Hippocampal formation (tissue), 2 donors: ENCODE data around the gene COL20A1.
A peak's percentile ranks its signal among the peaks of the same experiment; 100 is the strongest.
"Not testable (repeated sequence)": the region's sequence is repeated elsewhere in the genome, so short reads cannot be mapped to it uniquely, and the experiment has no call there.

Experiments used
- DNase-seq, 2 donors: peaks; one replicate each; lab custom pipeline; 2025; lab: John Stamatoyannopoulos, UW

The COL20A1 gene

GRCh38 chr20:63292904-63293303 is at the start of gene COL20A1:
COL20A1 (plus strand) TSS chr20:63293186; CDS start chr20:63295108, 1,922 bp downstream.
- DNase-seq, result no peak

- DNase-seq, result no peak
Observed at GRCh38 chr20:63243604-63244247, 49.3 kb upstream of the COL20A1 start.

GRCh38 chr20:63244468-63244867 is 48.5 kb upstream of the COL20A1 start:
- no peak for DNase-seq

- no peak for DNase-seq
Observed at GRCh38 chr20:63246490-63247288, 46.3 kb upstream of the COL20A1 start.

GRCh38 chr20:63247671-63248228 is 45.2 kb upstream of the COL20A1 start:
- no peak for DNase-seq

- DNase-seq, result no peak
Observed at GRCh38 chr20:63248835-63249591, 44.0 kb upstream of the COL20A1 start.

GRCh38 chr20:63249891-63250290 is 43.1 kb upstream of the COL20A1 start:
- DNase-seq, result no peak

- not testable (repeated sequence) for DNase-seq
Observed at GRCh38 chr20:63251350-63251749, 41.6 kb upstream of the COL20A1 start.

- DNase-seq, result peak in 1 of 2 donors; percentile 40
Observed at GRCh38 chr20:63252284-63252711, 40.7 kb upstream of the COL20A1 start.

- DNase-seq, result no peak
Observed at GRCh38 chr20:63253065-63253437, 39.9 kb upstream of the COL20A1 start.

GRCh38 chr20:63253438-63254231 is 39.4 kb upstream of the COL20A1 start:
- DNase-seq, result no peak

- no peak for DNase-seq
Observed at GRCh38 chr20:63254232-63254605, 38.8 kb upstream of the COL20A1 start, which contains the start of gene NKAIN4. NKAIN4 (minus strand) TSS chr20:63254463; CDS start chr20:63254450, 13 bp downstream.

- no peak for DNase-seq
Observed at GRCh38 chr20:63254606-63255384, 38.2 kb upstream of the COL20A1 start.

GRCh38 chr20:63255931-63256704 is 36.9 kb upstream of the COL20A1 start:
- no peak for DNase-seq

GRCh38 chr20:63256954-63257353 is 36.0 kb upstream of the COL20A1 start:
- DNase-seq, result no peak

GRCh38 chr20:63257629-63258028 is 35.4 kb upstream of the COL20A1 start:
- no peak for DNase-seq

- no peak for DNase-seq
Observed at GRCh38 chr20:63258781-63259180, 34.2 kb upstream of the COL20A1 start.

GRCh38 chr20:63259734-63260460 is 33.1 kb upstream of the COL20A1 start:
- no peak for DNase-seq

- DNase-seq, result no peak
Observed at GRCh38 chr20:63260521-63260920, 32.5 kb upstream of the COL20A1 start.
